Colonic mucosa (tissue), 4 donors: ENCODE results near the gene PCDHGA1. TPM values are rescaled to one million over a fixed set of nuclear protein-coding genes. Genes with fewer than 3 reads are reported as not detected.
"Not testable (repeated sequence)": the region's sequence is repeated elsewhere in the genome, so short reads cannot be mapped to it uniquely, and the experiment has no call there.

Experiments
- DNase-seq: peaks from one replicate; pipeline ENCODE4 v3.0.0-alpha.2; 2020
- H3K27ac ChIP-seq: fragments of 200-600 bp; one replicate; pipeline ENCODE4 v1.8.0; 2021
- H3K27me3 ChIP-seq: fragments of 200-600 bp; one replicate; pipeline ENCODE4 v1.8.0; 2021
- H3K36me3 ChIP-seq: fragments of 200-600 bp; one replicate; pipeline ENCODE4 v1.8.0; 2021
- H3K4me1 ChIP-seq: fragments of 200-600 bp; one replicate; pipeline ENCODE4 v1.8.0; 2021; ENCODE audit warnings: mild to moderate bottlenecking
- H3K4me3 ChIP-seq: fragments of 200-600 bp; one replicate; pipeline ENCODE4 v1.8.0; 2021
- H3K9ac ChIP-seq, 2 donors: one replicate each; pipeline ENCODE4 v1.7.0; 2013; ENCODE audit warnings: control low read depth in 2 of 2, low read depth in 2 of 2, low read length in 2 of 2
- H3K9me3 ChIP-seq: fragments of 200-600 bp; one replicate; pipeline ENCODE4 v1.8.0; 2021
- intact Hi-C: fragments of 100-400 bp; cut with DNase I; formaldehyde crosslinking; loops from one replicate; pipeline ENCODE4 v1.14.1; 2022
- total RNA-seq, 2 donors: library from RNA; stranded (reverse); fragmentation: NEBNext Ultra II Directional in 1 of 2; extraction: Animal tissue kit (Norgen Biotek cat#: 25700) in 1 of 2; gene quantifications; one replicate each; pipeline ENCODE4 v1.2.1, GENCODE V29; 2021
- TF ChIP-seq, protein P1 (sequence below): fragments of 200-600 bp; IDR thresholded peaks from one replicate; pipeline ENCODE4 v1.8.0; 2022; ENCODE audit warnings: antibody characterized with exemption, mild to moderate bottlenecking
- donor health status: healthy.
- donor health status: DM: no; HTN: no; CAD: no.
- donor health status: DM: no; HTN: no; CAD: no.

The PCDHGA1 gene
- total RNA-seq, 2 donors from 2014 or later = 0.10 to 0.37 TPM

DNA sequence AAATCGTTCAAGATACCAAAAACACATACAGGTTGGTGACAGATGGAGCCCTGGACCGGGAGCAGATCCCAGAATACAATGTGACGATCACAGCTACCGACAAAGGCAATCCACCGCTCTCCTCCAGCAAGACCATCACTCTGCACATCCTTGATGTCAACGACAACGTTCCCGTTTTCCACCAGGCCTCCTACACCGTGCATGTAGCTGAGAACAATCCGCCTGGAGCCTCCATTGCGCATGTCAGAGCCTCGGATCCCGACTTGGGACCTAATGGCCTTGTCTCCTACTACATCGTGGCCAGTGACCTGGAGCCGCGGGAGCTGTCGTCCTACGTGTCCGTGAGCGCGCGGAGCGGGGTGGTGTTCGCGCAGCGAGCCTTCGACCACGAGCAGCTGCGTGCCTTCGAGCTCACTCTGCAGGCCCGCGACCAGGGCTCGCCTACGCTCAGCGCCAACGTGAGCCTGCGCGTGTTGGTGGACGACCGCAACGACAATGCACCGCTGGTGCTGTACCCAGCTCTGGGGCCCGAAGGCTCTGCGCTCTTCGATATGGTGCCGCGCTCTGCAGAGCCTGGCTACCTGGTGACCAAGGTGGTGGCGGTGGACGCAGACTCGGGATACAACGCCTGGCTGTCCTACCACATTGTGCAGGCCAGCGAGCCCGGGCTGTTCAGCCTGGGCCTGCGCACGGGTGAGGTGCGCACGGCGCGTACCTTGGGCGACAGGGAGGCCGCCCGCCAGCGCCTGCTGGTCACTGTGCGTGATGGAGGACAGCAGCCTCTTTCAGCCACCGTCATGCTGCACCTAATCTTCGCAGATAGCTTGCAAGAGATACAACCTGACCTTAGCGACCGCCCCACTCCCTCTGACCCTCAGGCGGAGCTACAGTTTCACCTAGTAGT is 41.5 kb downstream of the PCDHGA1 start:
- Histone ChIP-seq H3K36me3 (no peaks in the 10 kb centered on the region), H3K27me3 (no peaks in the 10 kb centered on the region), H3K27ac (no peak overlapping the region), H3K4me1 (no peaks in the 10 kb centered on the region), H3K9ac (no peak overlapping the region), H3K9me3 (peaks cover 13% of the 10 kb centered on the region), H3K4me3 (no peak overlapping the region)
- TF ChIP-seq, protein P1, sequence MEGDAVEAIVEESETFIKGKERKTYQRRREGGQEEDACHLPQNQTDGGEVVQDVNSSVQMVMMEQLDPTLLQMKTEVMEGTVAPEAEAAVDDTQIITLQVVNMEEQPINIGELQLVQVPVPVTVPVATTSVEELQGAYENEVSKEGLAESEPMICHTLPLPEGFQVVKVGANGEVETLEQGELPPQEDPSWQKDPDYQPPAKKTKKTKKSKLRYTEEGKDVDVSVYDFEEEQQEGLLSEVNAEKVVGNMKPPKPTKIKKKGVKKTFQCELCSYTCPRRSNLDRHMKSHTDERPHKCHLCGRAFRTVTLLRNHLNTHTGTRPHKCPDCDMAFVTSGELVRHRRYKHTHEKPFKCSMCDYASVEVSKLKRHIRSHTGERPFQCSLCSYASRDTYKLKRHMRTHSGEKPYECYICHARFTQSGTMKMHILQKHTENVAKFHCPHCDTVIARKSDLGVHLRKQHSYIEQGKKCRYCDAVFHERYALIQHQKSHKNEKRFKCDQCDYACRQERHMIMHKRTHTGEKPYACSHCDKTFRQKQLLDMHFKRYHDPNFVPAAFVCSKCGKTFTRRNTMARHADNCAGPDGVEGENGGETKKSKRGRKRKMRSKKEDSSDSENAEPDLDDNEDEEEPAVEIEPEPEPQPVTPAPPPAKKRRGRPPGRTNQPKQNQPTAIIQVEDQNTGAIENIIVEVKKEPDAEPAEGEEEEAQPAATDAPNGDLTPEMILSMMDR = no peak
- intact Hi-C loops = no loop called here
- DNase-seq = no peak

DNA sequence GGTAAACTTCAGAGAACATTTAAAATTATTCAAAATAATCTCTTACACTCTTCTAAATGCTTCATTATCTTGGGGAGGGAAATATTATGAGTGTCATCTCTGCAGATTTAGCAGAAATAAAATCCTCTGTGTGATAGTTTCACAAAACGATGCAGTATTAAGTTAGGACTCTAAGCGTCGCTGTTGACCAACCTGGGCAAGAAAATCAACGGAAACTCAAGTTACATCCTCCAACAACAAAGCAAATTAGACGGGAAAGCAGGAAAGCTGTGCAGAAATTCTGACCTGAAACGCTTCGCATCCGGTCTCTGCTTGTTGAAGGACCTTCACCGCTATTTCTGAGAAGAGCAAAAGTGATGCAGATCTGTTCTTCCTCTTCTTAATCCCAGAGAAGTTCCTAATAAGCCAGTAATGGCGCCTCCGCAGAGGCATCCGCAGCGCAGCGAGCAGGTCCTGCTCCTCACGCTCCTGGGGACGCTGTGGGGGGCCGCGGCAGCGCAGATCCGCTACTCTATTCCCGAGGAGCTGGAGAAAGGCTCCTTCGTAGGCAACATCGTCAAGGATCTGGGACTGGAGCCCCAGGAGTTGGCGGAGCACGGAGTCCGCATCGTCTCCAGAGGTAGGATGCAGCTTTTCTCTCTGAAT is 43.5 kb downstream of the PCDHGA1 start, which contains the start of gene PCDHGA6:
Gene PCDHGA6 (plus strand): TSS at position 219 of the 645 bp plus-strand sequence. CDS start 193 bp downstream, at position 412.
- TF ChIP-seq, protein P1 = no peak
- no peak within 1 kb of the TSS for H3K27ac ChIP-seq
- no peaks in the 10 kb centered on the region for H3K4me1 ChIP-seq
- H3K27me3 ChIP-seq = no peaks in the 10 kb centered on the region
- H3K4me3 ChIP-seq = no peak within 1 kb of the TSS
- no peak for DNase-seq
- no peak within 1 kb of the TSS for H3K9ac ChIP-seq
- H3K9me3 ChIP-seq = peaks cover 13% of the 10 kb centered on the region
- no peaks in the 10 kb centered on the region for H3K36me3 ChIP-seq
- intact Hi-C loops = no loop called here

DNA sequence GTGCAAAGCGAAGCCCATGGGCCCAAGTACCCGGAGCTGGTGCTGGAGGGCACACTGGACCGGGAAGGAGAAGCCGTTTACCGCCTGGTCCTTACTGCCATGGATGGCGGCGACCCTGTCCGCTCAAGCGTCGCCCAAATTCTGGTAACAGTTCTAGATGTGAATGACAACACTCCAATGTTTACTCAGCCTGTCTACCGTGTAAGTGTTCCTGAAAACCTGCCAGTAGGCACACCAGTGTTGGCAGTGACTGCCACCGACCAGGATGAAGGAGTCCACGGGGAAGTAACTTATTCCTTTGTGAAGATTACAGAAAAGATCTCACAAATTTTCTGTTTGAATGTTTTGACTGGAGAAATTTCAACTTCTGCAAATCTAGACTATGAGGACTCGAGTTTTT is 44.3 kb downstream of the PCDHGA1 start:
- no peak overlapping the region for H3K9ac ChIP-seq
- peaks cover 13% of the 10 kb centered on the region for H3K9me3 ChIP-seq
- intact Hi-C loops = no loop called here
- TF ChIP-seq, protein P1 = no peak
- no peak overlapping the region for H3K27ac ChIP-seq
- H3K4me3 ChIP-seq = no peak overlapping the region
- DNase-seq = no peak
- no peaks in the 10 kb centered on the region for H3K36me3 ChIP-seq
- no peaks in the 10 kb centered on the region for H3K4me1 ChIP-seq
- no peaks in the 10 kb centered on the region for H3K27me3 ChIP-seq

DNA sequence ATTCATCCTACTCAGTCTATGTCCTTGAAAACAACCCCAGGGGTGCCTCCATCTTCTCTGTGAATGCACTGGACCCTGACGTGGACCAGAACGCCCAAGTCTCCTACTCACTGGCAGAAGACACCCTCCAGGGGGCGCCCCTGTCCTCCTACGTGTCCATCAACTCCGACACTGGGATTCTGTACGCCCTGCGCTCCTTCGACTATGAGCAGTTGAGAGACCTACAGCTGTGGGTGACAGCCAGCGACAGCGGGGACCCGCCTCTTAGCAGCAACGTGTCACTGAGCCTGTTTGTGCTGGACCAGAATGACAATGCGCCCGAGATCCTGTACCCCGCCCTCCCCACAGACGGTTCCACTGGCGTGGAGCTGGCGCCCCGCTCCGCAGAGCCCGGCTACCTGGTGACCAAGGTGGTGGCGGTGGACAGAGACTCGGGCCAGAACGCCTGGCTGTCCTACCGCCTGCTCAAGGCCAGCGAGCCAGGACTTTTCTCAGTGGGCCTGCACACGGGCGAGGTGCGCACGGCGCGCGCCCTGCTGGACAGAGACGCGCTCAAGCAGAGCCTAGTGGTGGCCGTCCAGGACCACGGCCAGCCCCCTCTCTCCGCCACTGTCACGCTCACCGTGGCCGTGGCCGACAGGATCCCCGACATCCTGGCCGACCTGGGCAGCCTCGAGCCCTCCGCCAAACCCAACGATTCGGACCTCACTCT is 45.3 kb downstream of the PCDHGA1 start:
- H3K27me3 ChIP-seq, H3K4me3 ChIP-seq, H3K9ac ChIP-seq, H3K4me1 ChIP-seq, DNase-seq, H3K36me3 ChIP-seq, intact Hi-C loops, H3K27ac ChIP-seq: not testable (repeated sequence)
- peaks cover 13% of the 10 kb centered on the region for H3K9me3 ChIP-seq

DNA sequence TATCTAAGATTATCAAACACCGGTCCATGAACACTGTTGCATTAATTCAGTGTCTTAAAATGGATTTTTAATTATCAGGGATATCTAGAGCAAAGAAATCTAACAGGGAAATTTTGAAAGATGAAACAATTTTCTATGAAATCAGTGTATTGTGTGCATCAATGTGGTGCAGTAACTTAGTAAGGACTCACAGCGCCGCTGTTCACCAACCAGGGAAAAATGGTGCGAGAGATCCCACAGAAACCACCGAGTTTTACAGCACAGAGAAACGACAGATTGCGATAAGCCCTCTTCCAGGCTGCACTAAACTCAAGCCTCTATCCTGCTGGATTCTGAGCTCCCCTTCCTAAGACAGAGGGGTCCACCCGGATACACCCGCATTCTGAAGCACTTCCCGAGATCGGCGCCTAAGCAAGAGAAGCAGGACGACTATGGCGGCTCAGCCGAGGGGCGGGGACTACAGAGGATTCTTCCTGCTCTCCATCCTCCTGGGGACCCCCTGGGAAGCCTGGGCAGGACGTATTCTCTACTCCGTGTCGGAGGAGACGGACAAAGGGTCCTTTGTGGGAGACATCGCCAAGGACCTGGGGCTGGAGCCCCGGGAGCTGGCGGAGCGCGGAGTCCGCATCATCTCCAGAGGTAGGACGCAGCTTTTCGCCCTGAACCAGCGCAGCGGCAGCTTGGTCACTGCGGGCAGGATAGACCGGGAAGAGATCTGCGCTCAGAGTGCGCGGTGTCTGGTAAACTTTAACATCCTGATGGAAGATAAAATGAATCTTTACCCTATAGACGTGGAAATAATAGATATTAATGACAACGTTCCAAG is 52.4 kb downstream of the PCDHGA1 start, which contains the start of gene PCDHGA7:
Gene PCDHGA7 (plus strand): TSS at position 274 of the 826 bp plus-strand sequence. CDS start 158 bp downstream, at position 432.
- TF ChIP-seq, protein P1 = no peak
- H3K27me3 ChIP-seq = no peaks in the 10 kb centered on the region
- DNase-seq = no peak
- no peak within 1 kb of the TSS for H3K27ac ChIP-seq
- peak within 1 kb of the TSS; percentile 21 for H3K4me3 ChIP-seq
- H3K9me3 ChIP-seq = peaks cover 3% of the 10 kb centered on the region
- no peaks in the 10 kb centered on the region for H3K4me1 ChIP-seq
- intact Hi-C loops = no loop called here
- no peak within 1 kb of the TSS for H3K9ac ChIP-seq
- no peaks in the 10 kb centered on the region for H3K36me3 ChIP-seq
